Stimulated activated CD4-positive, alpha-beta T cell treated with anti-CD3 and anti-CD28 coated beads, TNF-alpha, amount 100 ng/mL, for 24 hours (primary cell): ENCODE measurements around the gene BMP6.

ENCODE experiments used
- DNase-seq, 3 experiments: peaks; one replicate each; pipeline ENCODE4 v3.0.0-alpha.2; 2020; ENCODE audit warnings: low read depth in 3 of 3

BMP6 gene

GRCh38 chr6:7827142-7827541 is 101.2 kb downstream of the BMP6 start:
- no peak for DNase-seq

- no peak for DNase-seq
These were observed 102.2 kb downstream of the BMP6 start for GRCh38 chr6:7828124-7828523.

GRCh38 chr6:7832904-7833750 is 107.2 kb downstream of the BMP6 start:
- DNase-seq = no peak

GRCh38 chr6:7833751-7834070 is 107.8 kb downstream of the BMP6 start:
- no peak for DNase-seq

GRCh38 chr6:7836371-7837026 is 110.6 kb downstream of the BMP6 start:
- no peak for DNase-seq

GRCh38 chr6:7841781-7842468 is 116.0 kb downstream of the BMP6 start:
- DNase-seq = no peak

- DNase-seq = no peak
These were observed 121.3 kb downstream of the BMP6 start for GRCh38 chr6:7846966-7847818.

GRCh38 chr6:7848229-7848628 is 122.3 kb downstream of the BMP6 start:
- no peak for DNase-seq

GRCh38 chr6:7851780-7852179 is 125.9 kb downstream of the BMP6 start:
- DNase-seq = no peak

- DNase-seq = no peak
These were observed 133.7 kb downstream of the BMP6 start for GRCh38 chr6:7859591-7859990.

- DNase-seq = no peak
These were observed 139.9 kb downstream of the BMP6 start for GRCh38 chr6:7865781-7866180.

GRCh38 chr6:7866526-7866925 is 140.6 kb downstream of the BMP6 start:
- no peak for DNase-seq

GRCh38 chr6:7868926-7869325 is 143.0 kb downstream of the BMP6 start:
- no peak for DNase-seq

GRCh38 chr6:7878401-7878964 is 152.6 kb downstream of the BMP6 start:
- DNase-seq = no peak

GRCh38 chr6:7879043-7879442 is 153.1 kb downstream of the BMP6 start:
- DNase-seq = no peak

GRCh38 chr6:7879579-7879978 is 153.7 kb downstream of the BMP6 start:
- DNase-seq = no peak

- no peak for DNase-seq
These were observed 154.2 kb downstream of the BMP6 start for GRCh38 chr6:7879980-7880717.

GRCh38 chr6:7880718-7881107 is 154.8 kb downstream of the BMP6 start:
- no peak for DNase-seq

- DNase-seq = no peak
These were observed 156.0 kb downstream of the BMP6 start for GRCh38 chr6:7881765-7882500.
